ENCODE measurements around the gene CALM3. TPM values are rescaled to one million over a fixed set of nuclear protein-coding genes. Genes with fewer than 3 reads are reported as not detected.

Gene CALM3
- polyA plus RNA-seq, 1 donor from 2014 or later, result 630 TPM

DNA sequence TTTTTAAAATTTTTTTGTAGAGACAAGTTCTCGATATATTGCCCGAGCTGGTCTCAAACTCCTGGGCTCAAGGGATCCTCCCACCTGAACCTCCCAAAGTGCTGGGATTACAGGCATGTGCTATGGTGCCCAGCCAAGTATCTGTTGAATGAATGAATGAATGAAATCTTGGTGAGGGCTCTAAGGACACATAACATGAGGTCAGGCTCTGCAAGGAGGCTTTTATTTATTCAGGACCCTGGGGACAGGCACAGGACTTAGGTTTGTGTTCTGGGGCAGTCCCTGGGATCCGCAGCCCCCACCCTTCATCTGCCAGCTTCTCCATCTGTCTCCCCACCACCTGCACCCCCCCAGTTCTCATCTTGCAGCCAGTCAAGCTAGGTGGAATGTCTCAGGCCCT lies 19.1 kb downstream of the CALM3 start:
- H3K27me3 ChIP-seq (ENCODE audit: insufficient read depth, low read depth, low read length), result no peaks in the 10 kb centered on the region
- no peak overlapping the region for H3K4me3 ChIP-seq (ENCODE audit: low read length)
- H3K4me2 ChIP-seq (ENCODE audit: low read length), result no peak overlapping the region
- H3F3A ChIP-seq (ENCODE audit: insufficient read depth, low read length, poor library complexity, severe bottlenecking), result no peaks in the 10 kb centered on the region
- TF ChIP-seq EP300 (conservative IDR thresholded peaks at IDR 0.05; ENCODE audit: poor library complexity, severe bottlenecking) (no peak), SMC3 (conservative IDR thresholded peaks at IDR 0.05; ENCODE audit: poor library complexity) (no peak), POLR2AphosphoS5 (IDR thresholded peaks at IDR 0.05) (no peak), EZH2 (IDR thresholded peaks at IDR 0.05; ENCODE audit: borderline replicate concordance, insufficient read depth, low read length, poor library complexity, severe bottlenecking) (no peak), MXI1 (conservative IDR thresholded peaks at IDR 0.05; ENCODE audit: poor library complexity, severe bottlenecking) (no peak), RAD21 (conservative IDR thresholded peaks at IDR 0.05) (no peak), TAF1 (IDR thresholded peaks at IDR 0.05; ENCODE audit: low read depth) (no peak)
- TF ChIP-seq, protein P1, sequence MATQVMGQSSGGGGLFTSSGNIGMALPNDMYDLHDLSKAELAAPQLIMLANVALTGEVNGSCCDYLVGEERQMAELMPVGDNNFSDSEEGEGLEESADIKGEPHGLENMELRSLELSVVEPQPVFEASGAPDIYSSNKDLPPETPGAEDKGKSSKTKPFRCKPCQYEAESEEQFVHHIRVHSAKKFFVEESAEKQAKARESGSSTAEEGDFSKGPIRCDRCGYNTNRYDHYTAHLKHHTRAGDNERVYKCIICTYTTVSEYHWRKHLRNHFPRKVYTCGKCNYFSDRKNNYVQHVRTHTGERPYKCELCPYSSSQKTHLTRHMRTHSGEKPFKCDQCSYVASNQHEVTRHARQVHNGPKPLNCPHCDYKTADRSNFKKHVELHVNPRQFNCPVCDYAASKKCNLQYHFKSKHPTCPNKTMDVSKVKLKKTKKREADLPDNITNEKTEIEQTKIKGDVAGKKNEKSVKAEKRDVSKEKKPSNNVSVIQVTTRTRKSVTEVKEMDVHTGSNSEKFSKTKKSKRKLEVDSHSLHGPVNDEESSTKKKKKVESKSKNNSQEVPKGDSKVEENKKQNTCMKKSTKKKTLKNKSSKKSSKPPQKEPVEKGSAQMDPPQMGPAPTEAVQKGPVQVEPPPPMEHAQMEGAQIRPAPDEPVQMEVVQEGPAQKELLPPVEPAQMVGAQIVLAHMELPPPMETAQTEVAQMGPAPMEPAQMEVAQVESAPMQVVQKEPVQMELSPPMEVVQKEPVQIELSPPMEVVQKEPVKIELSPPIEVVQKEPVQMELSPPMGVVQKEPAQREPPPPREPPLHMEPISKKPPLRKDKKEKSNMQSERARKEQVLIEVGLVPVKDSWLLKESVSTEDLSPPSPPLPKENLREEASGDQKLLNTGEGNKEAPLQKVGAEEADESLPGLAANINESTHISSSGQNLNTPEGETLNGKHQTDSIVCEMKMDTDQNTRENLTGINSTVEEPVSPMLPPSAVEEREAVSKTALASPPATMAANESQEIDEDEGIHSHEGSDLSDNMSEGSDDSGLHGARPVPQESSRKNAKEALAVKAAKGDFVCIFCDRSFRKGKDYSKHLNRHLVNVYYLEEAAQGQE (IDR thresholded peaks at IDR 0.05; ENCODE audit: borderline replicate concordance), result no peak
- TF ChIP-seq, protein P2, sequence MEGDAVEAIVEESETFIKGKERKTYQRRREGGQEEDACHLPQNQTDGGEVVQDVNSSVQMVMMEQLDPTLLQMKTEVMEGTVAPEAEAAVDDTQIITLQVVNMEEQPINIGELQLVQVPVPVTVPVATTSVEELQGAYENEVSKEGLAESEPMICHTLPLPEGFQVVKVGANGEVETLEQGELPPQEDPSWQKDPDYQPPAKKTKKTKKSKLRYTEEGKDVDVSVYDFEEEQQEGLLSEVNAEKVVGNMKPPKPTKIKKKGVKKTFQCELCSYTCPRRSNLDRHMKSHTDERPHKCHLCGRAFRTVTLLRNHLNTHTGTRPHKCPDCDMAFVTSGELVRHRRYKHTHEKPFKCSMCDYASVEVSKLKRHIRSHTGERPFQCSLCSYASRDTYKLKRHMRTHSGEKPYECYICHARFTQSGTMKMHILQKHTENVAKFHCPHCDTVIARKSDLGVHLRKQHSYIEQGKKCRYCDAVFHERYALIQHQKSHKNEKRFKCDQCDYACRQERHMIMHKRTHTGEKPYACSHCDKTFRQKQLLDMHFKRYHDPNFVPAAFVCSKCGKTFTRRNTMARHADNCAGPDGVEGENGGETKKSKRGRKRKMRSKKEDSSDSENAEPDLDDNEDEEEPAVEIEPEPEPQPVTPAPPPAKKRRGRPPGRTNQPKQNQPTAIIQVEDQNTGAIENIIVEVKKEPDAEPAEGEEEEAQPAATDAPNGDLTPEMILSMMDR (IDR thresholded peaks at IDR 0.05; ENCODE audit: poor library complexity, severe bottlenecking), result no peak
- no peaks in the 10 kb centered on the region for H3K79me2 ChIP-seq (replicated peaks; ENCODE audit: insufficient read depth, low read length)
- H4K20me1 ChIP-seq (ENCODE audit: insufficient read depth), result no peaks in the 10 kb centered on the region
- H3K27ac ChIP-seq (ENCODE audit: low read length), result no peak overlapping the region
- H3K9me2 ChIP-seq (ENCODE audit: insufficient read depth, low read length), result no peaks in the 10 kb centered on the region
- H3K9me3 ChIP-seq (ENCODE audit: low read length), result no peaks in the 10 kb centered on the region
- H3K9ac ChIP-seq (ENCODE audit: low read length), result no peak overlapping the region
- no peak overlapping the region for H2AFZ ChIP-seq (ENCODE audit: low read depth, low read length)
- no peaks in the 10 kb centered on the region for H3K36me3 ChIP-seq (ENCODE audit: insufficient read depth, low read length)

- TF ChIP-seq, protein P2 (IDR thresholded peaks at IDR 0.05; ENCODE audit: poor library complexity, severe bottlenecking), result no peak
- no peak for TF ChIP-seq EZH2 (IDR thresholded peaks at IDR 0.05; ENCODE audit: borderline replicate concordance, insufficient read depth, low read length, poor library complexity, severe bottlenecking)
- TF ChIP-seq EP300 (conservative IDR thresholded peaks at IDR 0.05; ENCODE audit: poor library complexity, severe bottlenecking), result no peak
- TF ChIP-seq POLR2AphosphoS5 (IDR thresholded peaks at IDR 0.05), result no peak
- TF ChIP-seq MXI1 (conservative IDR thresholded peaks at IDR 0.05; ENCODE audit: poor library complexity, severe bottlenecking), result no peak
- TF ChIP-seq SMC3 (conservative IDR thresholded peaks at IDR 0.05; ENCODE audit: poor library complexity), result no peak
- TF ChIP-seq TAF1 (IDR thresholded peaks at IDR 0.05; ENCODE audit: low read depth), result no peak
- no peak for TF ChIP-seq RAD21 (conservative IDR thresholded peaks at IDR 0.05)
- TF ChIP-seq, protein P1 (IDR thresholded peaks at IDR 0.05; ENCODE audit: borderline replicate concordance), result no peak
- H3K9me3 ChIP-seq (ENCODE audit: low read length), result no peaks in the 10 kb centered on the region
- no peak overlapping the region for H3K27ac ChIP-seq (ENCODE audit: low read length)
- H3F3A ChIP-seq (ENCODE audit: insufficient read depth, low read length, poor library complexity, severe bottlenecking), result no peaks in the 10 kb centered on the region
- no peaks in the 10 kb centered on the region for H3K9me2 ChIP-seq (ENCODE audit: insufficient read depth, low read length)
- no peak overlapping the region for H3K4me2 ChIP-seq (ENCODE audit: low read length)
- no peak overlapping the region for H3K9ac ChIP-seq (ENCODE audit: low read length)
- no peaks in the 10 kb centered on the region for H3K79me2 ChIP-seq (replicated peaks; ENCODE audit: insufficient read depth, low read length)
- no peaks in the 10 kb centered on the region for H4K20me1 ChIP-seq (ENCODE audit: insufficient read depth)
- H3K36me3 ChIP-seq (ENCODE audit: insufficient read depth, low read length), result no peaks in the 10 kb centered on the region
- no peaks in the 10 kb centered on the region for H3K27me3 ChIP-seq (ENCODE audit: insufficient read depth, low read depth, low read length)
- H2AFZ ChIP-seq (ENCODE audit: low read depth, low read length), result no peak overlapping the region
- H3K4me3 ChIP-seq (ENCODE audit: low read length), result no peak overlapping the region
Observed at GRCh38 chr19:46620716-46621115, 19.6 kb downstream of the CALM3 start.
